HL-60 (cell line): ENCODE measurements around the gene SARDH.

Source experiments
- DNase-seq, 2 experiments: peaks; one replicate each; pipeline ENCODE4 v3.0.0-alpha.2; 2010 to 2020; ENCODE audit warnings: low read depth in 1 of 2, low spot score in 1 of 2
- H3K27ac ChIP-seq: fragments of 250-450 bp; sonication (Bioruptor Pico); replicated peaks from 2 replicates; pipeline ENCODE4 v1.5.1; 2020; ENCODE audit warnings: mild to moderate bottlenecking, moderate library complexity
- H3K27me3 ChIP-seq: fragments of 250-450 bp; sonication (Bioruptor Pico); 2 replicates; pipeline ENCODE4 v1.5.1; 2021; ENCODE audit warnings: mild to moderate bottlenecking, moderate library complexity; ENCODE audit not compliant: insufficient read depth, poor library complexity, severe bottlenecking
- H3K4me3 ChIP-seq: replicated peaks from 2 replicates; pipeline ENCODE4 v1.5.1; 2011; ENCODE audit warnings: mild to moderate bottlenecking, control low read depth, low read length; ENCODE audit not compliant: insufficient read depth
- GABPA ChIP-seq: IDR thresholded peaks from 2 replicates; pipeline ENCODE4 v1.6.1; 2012; ENCODE audit warnings: low read depth
- POLR2AphosphoS5 ChIP-seq: IDR thresholded peaks from 2 replicates; pipeline ENCODE4 v1.6.1; 2012; ENCODE audit warnings: low read depth
- SPI1 ChIP-seq: IDR thresholded peaks from 2 replicates; pipeline ENCODE4 v1.6.1; 2012; ENCODE audit warnings: low read depth, mild to moderate bottlenecking, borderline replicate concordance
- TF ChIP-seq, protein P1 (sequence below): IDR thresholded peaks from 2 replicates; pipeline ENCODE4 v1.6.1; 2012; ENCODE audit warnings: low read depth; ENCODE audit not compliant: insufficient replicate concordance
- TF ChIP-seq, protein P2 (sequence below): IDR thresholded peaks from one replicate; pipeline ENCODE4 v1.5.1; 2011; ENCODE audit warnings: low read length, control low read depth, inconsistent platforms; ENCODE audit not compliant: insufficient read depth

SARDH gene

DNA sequence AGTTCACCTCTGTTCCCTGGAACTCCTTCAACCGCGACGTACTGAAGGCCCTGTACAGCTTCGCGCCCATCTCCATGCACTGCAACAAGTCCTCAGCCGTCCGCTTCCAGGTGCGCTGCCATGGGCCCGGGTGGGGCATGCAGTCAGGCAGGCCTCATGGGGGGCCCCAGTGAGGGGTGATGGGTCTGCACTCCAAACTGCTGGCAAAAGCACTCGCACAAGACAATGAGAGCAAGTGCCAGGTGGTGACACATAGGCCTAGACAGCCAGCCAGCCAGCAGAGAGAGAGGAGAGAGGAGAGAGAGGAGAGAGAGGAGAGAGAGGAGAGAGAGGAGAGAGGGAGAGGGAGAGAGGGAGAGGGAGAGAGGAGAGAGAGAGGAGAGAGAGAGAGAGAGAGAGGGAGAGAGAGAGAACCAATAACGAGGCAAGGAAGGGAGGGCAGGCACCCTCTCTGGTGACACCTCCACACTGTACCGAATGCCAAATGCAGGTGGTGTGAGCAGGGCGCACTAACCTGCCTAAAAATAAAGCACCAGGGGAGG lies 81.0 kb downstream of the SARDH start:
- Histone ChIP-seq H3K4me3 (no peak overlapping the region), H3K27ac (no peak overlapping the region), H3K27me3 (peaks cover 24% of the 10 kb centered on the region)
- no peak for DNase-seq
- no peak for TF ChIP-seq SPI1
- TF ChIP-seq, protein P1, sequence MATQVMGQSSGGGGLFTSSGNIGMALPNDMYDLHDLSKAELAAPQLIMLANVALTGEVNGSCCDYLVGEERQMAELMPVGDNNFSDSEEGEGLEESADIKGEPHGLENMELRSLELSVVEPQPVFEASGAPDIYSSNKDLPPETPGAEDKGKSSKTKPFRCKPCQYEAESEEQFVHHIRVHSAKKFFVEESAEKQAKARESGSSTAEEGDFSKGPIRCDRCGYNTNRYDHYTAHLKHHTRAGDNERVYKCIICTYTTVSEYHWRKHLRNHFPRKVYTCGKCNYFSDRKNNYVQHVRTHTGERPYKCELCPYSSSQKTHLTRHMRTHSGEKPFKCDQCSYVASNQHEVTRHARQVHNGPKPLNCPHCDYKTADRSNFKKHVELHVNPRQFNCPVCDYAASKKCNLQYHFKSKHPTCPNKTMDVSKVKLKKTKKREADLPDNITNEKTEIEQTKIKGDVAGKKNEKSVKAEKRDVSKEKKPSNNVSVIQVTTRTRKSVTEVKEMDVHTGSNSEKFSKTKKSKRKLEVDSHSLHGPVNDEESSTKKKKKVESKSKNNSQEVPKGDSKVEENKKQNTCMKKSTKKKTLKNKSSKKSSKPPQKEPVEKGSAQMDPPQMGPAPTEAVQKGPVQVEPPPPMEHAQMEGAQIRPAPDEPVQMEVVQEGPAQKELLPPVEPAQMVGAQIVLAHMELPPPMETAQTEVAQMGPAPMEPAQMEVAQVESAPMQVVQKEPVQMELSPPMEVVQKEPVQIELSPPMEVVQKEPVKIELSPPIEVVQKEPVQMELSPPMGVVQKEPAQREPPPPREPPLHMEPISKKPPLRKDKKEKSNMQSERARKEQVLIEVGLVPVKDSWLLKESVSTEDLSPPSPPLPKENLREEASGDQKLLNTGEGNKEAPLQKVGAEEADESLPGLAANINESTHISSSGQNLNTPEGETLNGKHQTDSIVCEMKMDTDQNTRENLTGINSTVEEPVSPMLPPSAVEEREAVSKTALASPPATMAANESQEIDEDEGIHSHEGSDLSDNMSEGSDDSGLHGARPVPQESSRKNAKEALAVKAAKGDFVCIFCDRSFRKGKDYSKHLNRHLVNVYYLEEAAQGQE = no peak

DNA sequence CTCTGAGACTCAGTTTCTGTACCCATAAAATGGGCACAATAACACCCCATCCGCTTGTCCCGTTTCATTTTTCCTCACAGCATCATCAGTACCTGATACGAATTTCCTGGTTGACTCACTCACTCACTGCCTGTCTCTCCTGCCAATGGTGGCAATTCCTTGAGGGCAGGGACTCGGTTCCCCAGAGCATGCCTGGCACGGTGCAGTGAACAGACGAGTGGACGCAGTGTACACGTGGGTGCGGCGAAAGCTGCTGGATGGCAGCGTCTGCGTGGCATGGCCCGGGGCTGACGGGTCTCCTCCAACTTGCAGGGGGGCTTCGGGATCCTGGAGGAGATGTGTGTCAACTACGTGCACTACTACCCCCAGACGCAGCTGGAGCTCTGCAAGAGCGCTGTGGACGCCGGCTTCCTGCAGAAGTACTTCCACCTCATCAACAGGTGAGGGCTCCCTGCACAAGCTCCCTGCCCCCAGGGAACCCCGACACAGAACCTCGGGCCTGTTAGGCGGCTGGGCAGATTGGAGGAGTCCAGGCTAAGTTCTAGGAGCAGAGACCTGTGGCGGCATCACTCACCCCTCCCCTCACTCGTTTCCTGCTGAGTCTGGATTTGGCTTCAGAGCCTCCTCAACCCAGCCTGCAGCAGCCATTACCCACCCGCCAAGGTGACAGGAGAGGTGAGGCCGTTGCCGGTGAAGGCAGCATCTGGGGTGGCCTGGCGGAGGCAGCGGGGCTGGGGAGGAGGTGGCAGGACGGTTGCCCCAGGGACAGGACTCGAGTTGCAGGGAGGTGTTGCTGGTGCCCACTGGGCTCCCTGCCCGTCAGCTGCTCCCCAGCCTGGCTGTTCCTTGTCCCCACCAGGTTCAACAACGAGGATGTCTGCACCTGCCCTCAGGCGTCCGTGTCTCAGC lies 81.7 kb downstream of the SARDH start:
- no peak for TF ChIP-seq GABPA
- TF ChIP-seq POLR2AphosphoS5 = no peak
- no peak for TF ChIP-seq SPI1
- TF ChIP-seq, protein P1 = no peak
- TF ChIP-seq, protein P2, sequence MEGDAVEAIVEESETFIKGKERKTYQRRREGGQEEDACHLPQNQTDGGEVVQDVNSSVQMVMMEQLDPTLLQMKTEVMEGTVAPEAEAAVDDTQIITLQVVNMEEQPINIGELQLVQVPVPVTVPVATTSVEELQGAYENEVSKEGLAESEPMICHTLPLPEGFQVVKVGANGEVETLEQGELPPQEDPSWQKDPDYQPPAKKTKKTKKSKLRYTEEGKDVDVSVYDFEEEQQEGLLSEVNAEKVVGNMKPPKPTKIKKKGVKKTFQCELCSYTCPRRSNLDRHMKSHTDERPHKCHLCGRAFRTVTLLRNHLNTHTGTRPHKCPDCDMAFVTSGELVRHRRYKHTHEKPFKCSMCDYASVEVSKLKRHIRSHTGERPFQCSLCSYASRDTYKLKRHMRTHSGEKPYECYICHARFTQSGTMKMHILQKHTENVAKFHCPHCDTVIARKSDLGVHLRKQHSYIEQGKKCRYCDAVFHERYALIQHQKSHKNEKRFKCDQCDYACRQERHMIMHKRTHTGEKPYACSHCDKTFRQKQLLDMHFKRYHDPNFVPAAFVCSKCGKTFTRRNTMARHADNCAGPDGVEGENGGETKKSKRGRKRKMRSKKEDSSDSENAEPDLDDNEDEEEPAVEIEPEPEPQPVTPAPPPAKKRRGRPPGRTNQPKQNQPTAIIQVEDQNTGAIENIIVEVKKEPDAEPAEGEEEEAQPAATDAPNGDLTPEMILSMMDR = no peak
- H3K27me3 ChIP-seq = peaks cover 24% of the 10 kb centered on the region
- no peak overlapping the region for H3K27ac ChIP-seq

DNA sequence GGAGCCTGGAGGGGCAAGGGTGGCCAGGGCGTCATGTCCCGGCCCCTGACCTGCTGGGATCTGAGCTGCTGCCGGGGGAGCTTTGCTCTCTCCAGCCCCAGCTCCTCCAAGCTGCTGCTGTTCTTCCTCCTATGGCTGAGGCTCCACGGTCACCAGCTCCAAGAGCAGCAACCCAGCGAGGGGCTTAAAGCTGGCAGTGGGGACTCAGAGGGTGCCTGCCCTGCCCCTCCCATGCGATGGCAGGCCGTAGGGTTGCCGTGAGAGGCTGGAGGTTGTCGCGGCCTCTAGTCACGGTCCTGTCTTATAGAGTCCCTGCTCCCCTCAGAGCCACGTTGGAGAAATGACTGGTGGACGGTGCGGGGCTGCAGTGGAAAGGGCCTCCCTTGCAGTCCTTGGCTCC lies 82.5 kb downstream of the SARDH start:
- TF ChIP-seq SPI1 = no peak
- TF ChIP-seq, protein P2 = no peak
- TF ChIP-seq, protein P1 = no peak
- TF ChIP-seq POLR2AphosphoS5 = no peak
- DNase-seq = no peak
- no peak overlapping the region for H3K4me3 ChIP-seq
- peaks cover 23% of the 10 kb centered on the region for H3K27me3 ChIP-seq
- H3K27ac ChIP-seq = no peak overlapping the region

More for the DNA sequence above, 81.7 kb downstream of the SARDH start:
- DNase-seq = no peak
- no peak overlapping the region for H3K4me3 ChIP-seq
